GM18526 (cell line): Measurements from ENCODE around the gene SLIT3.

Experiments used
- POLR2A ChIP-seq: IDR thresholded peaks from 3 replicates; pipeline ENCODE4 v1.6.1; 2011; ENCODE audit not compliant: insufficient read length; ENCODE audit errors: extremely low read depth

The SLIT3 gene

GRCh38 chr5:168917947-168918600 is 382.9 kb downstream of the SLIT3 start:
- TF ChIP-seq POLR2A = no peak

- TF ChIP-seq POLR2A = no peak
Measured at GRCh38 chr5:168916852-168917251, 384.1 kb downstream of the SLIT3 start.

- TF ChIP-seq POLR2A = no peak
Measured at GRCh38 chr5:168916266-168916665, 384.7 kb downstream of the SLIT3 start.

GRCh38 chr5:168914491-168914890 is 386.4 kb downstream of the SLIT3 start:
- TF ChIP-seq POLR2A = no peak

- TF ChIP-seq POLR2A = no peak
Measured at GRCh38 chr5:168910874-168911273, 390.1 kb downstream of the SLIT3 start.

GRCh38 chr5:168908207-168908606 is 392.7 kb downstream of the SLIT3 start:
- TF ChIP-seq POLR2A = no peak

GRCh38 chr5:168903061-168903460 is 397.9 kb downstream of the SLIT3 start:
- TF ChIP-seq POLR2A = no peak

- TF ChIP-seq POLR2A = no peak
Measured at GRCh38 chr5:168899673-168900072, 401.3 kb downstream of the SLIT3 start.

- TF ChIP-seq POLR2A = no peak
Measured at GRCh38 chr5:168899264-168899663, 401.7 kb downstream of the SLIT3 start.

- TF ChIP-seq POLR2A = no peak
Measured at GRCh38 chr5:168898247-168898911, 402.6 kb downstream of the SLIT3 start.

- TF ChIP-seq POLR2A = no peak
Measured at GRCh38 chr5:168897387-168898122, 403.4 kb downstream of the SLIT3 start.

- TF ChIP-seq POLR2A = no peak
Measured at GRCh38 chr5:168895295-168896071, 405.5 kb downstream of the SLIT3 start.

- no peak for TF ChIP-seq POLR2A
Measured at GRCh38 chr5:168893283-168893682, 407.7 kb downstream of the SLIT3 start.

GRCh38 chr5:168892618-168893186 is 408.2 kb downstream of the SLIT3 start:
- no peak for TF ChIP-seq POLR2A
